Measurements from ENCODE around the gene FKBP8.

- TF ChIP-seq, protein P1, sequence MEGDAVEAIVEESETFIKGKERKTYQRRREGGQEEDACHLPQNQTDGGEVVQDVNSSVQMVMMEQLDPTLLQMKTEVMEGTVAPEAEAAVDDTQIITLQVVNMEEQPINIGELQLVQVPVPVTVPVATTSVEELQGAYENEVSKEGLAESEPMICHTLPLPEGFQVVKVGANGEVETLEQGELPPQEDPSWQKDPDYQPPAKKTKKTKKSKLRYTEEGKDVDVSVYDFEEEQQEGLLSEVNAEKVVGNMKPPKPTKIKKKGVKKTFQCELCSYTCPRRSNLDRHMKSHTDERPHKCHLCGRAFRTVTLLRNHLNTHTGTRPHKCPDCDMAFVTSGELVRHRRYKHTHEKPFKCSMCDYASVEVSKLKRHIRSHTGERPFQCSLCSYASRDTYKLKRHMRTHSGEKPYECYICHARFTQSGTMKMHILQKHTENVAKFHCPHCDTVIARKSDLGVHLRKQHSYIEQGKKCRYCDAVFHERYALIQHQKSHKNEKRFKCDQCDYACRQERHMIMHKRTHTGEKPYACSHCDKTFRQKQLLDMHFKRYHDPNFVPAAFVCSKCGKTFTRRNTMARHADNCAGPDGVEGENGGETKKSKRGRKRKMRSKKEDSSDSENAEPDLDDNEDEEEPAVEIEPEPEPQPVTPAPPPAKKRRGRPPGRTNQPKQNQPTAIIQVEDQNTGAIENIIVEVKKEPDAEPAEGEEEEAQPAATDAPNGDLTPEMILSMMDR (IDR thresholded peaks at IDR 0.05; ENCODE audit: low read depth, low read length) = no peak
- TF ChIP-seq EZH2phosphoT487 (IDR thresholded peaks at IDR 0.05; ENCODE audit: low read depth) = no peak
These were observed 49.7 kb downstream of the FKBP8 start for GRCh38 chr19:18493440-18494266.
